ENCODE data around the gene BIRC3. TPM values are rescaled to one million over a fixed set of nuclear protein-coding genes. Genes with fewer than 3 reads are reported as not detected.
A peak's percentile ranks its signal among the peaks of the same experiment; 100 is the strongest.

The BIRC3 gene
- total and polyA plus RNA-seq, 7 donors, result 9.1 to 92.6 (median 18.4) TPM

DNA sequence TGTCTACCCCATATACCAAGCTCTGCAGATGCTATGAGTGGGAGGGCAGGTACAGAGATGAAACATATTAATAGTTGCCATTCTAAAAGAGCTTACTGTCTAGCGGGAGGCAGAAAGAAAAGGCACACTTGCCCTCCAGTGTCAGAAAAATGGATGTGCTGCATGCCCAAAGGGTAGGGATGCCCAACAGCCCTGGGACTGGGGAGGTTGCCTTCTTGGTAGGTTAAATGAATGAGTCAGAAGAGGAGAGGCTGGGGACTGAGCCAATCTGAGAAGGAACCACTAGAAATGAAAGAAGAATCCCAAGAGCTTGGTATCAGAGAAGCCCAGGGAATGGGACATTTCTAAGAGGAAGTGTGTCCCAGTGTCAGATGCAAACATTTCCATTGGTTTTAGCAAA, 1.2 kb downstream of the BIRC3 start:
- intact Hi-C loops (cut with DNase I), result no loop called here
- no peaks in the 10 kb centered on the region for H3K9me3 ChIP-seq
- H3K36me3 ChIP-seq, result no peaks in the 10 kb centered on the region
- peak overlapping the region; percentile 78 to 85 (median 83) for H3K27ac ChIP-seq
- no peak for DNase-seq
- WGBS, 2 donors, result 59 to 92% methylated on average over 1 of the region's 1 CpG
- H3K4me3 ChIP-seq, result peak overlapping the region in 3 of 4 donors; percentile 56 to 73 (median 70)
- no peaks in the 10 kb centered on the region for H3K27me3 ChIP-seq
- TF ChIP-seq, protein P1, sequence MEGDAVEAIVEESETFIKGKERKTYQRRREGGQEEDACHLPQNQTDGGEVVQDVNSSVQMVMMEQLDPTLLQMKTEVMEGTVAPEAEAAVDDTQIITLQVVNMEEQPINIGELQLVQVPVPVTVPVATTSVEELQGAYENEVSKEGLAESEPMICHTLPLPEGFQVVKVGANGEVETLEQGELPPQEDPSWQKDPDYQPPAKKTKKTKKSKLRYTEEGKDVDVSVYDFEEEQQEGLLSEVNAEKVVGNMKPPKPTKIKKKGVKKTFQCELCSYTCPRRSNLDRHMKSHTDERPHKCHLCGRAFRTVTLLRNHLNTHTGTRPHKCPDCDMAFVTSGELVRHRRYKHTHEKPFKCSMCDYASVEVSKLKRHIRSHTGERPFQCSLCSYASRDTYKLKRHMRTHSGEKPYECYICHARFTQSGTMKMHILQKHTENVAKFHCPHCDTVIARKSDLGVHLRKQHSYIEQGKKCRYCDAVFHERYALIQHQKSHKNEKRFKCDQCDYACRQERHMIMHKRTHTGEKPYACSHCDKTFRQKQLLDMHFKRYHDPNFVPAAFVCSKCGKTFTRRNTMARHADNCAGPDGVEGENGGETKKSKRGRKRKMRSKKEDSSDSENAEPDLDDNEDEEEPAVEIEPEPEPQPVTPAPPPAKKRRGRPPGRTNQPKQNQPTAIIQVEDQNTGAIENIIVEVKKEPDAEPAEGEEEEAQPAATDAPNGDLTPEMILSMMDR (IDR thresholded peaks at IDR 0.05), result no peak
- TF ChIP-seq EP300 (IDR thresholded peaks at IDR 0.05), result no peak
- TF ChIP-seq POLR2A (IDR thresholded peaks at IDR 0.05), result no peak
- TF ChIP-seq POLR2AphosphoS5 (IDR thresholded peaks at IDR 0.05), result peak in 1 of 4 donors; percentile 20
- H3K4me1 ChIP-seq, result peaks cover 0 to 50% (median 26%) of the 10 kb centered on the region in 4 donors

DNA sequence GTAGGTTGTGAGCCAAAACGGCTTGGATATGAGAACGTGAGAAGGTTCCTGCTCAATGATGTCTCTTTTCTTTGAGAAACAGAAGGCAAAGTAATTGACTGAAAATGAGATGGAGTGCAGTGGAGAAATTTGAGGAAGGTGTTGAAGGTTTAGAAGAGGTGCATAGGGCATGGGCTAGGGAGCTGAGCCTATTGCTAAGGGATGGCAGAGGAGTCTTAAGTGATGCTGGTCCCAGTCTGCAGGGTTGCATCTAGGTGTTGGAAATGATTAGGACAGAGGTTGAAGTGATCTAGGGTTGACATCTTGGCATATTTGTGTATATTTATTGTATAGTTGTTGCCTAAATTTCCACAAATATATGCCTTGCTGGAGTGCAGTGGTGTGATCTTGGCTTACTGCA, 2.3 kb downstream of the BIRC3 start:
- no peak overlapping the region for H3K4me3 ChIP-seq
- DNase-seq, result no peak
- no peaks in the 10 kb centered on the region for H3K9me3 ChIP-seq
- peaks cover 0 to 44% (median 23%) of the 10 kb centered on the region in 4 donors for H3K4me1 ChIP-seq
- 70 to 85% methylated on average over 2 of the region's 2 CpGs for WGBS, 2 donors
- no peaks in the 10 kb centered on the region for H3K27me3 ChIP-seq
- H3K36me3 ChIP-seq, result no peaks in the 10 kb centered on the region
- TF ChIP-seq POLR2A (IDR thresholded peaks at IDR 0.05) (no peak), EP300 (IDR thresholded peaks at IDR 0.05) (no peak), POLR2AphosphoS5 (IDR thresholded peaks at IDR 0.05) (no peak)
- TF ChIP-seq, protein P1 (IDR thresholded peaks at IDR 0.05), result no peak
- intact Hi-C loops (cut with DNase I), result no loop called here
- peak overlapping the region; percentile 70 to 85 (median 80) for H3K27ac ChIP-seq

DNA sequence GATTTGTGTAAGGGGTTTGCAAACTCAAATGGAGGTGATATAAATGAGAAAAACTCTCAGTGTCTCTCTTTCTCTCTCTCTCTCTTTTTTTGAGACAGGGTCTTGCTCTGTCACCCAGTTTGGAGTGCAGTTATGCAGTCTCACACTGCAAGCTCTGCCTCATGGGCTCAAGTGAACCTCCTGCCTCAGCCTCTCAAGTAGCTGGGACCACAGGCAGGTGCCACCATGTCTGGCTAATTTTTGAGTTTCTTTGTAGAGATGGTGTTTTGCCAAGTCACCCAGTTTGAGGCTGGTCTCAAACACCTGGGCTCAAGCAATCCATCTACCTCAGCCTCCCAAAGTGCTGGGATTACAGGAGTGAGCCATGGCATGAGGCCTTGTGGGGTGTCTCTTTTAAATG, 2.9 kb downstream of the BIRC3 start:
- H3K4me3 ChIP-seq, result peak overlapping the region in 2 of 4 donors; percentile 1 to 3
- TF ChIP-seq POLR2AphosphoS5 (IDR thresholded peaks at IDR 0.05) (no peak), POLR2A (IDR thresholded peaks at IDR 0.05) (no peak), EP300 (IDR thresholded peaks at IDR 0.05) (no peak)
- TF ChIP-seq, protein P1 (IDR thresholded peaks at IDR 0.05), result no peak
- no peak for DNase-seq
- no peaks in the 10 kb centered on the region for H3K36me3 ChIP-seq
- peaks cover 0 to 44% (median 23%) of the 10 kb centered on the region in 4 donors for H3K4me1 ChIP-seq
- intact Hi-C loops (cut with DNase I), result no loop called here
- H3K9me3 ChIP-seq, result no peaks in the 10 kb centered on the region
- H3K27me3 ChIP-seq, result no peaks in the 10 kb centered on the region
- H3K27ac ChIP-seq, result peak overlapping the region; percentile 70 to 85 (median 80)

DNA sequence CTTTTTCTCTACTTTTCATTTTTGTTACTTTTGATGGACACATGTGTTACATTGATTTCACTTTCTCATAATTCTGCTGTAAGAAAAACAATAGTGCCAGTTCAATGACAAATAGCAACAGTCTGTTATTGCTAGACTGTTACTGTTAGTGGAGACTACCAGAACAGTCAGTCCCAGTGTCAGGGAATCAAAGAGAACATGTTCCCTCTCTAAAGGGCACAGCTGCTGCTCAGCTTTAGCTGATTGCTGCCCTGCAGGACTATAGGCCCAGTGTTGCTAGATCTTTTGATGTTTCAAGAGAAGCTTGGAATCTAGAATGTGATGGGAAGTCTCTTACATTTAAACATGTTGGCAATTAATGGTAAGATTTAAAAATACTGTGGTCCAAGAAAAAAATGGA, 3.4 kb downstream of the BIRC3 start:
- intact Hi-C loops (cut with DNase I), result no loop called here
- peaks cover 0 to 44% (median 23%) of the 10 kb centered on the region in 4 donors for H3K4me1 ChIP-seq
- TF ChIP-seq POLR2AphosphoS5 (IDR thresholded peaks at IDR 0.05) (peak in 3 of 4 donors; percentile 21 to 60 (median 54)), EP300 (IDR thresholded peaks at IDR 0.05) (peak in 1 of 4 donors; percentile 34)
- TF ChIP-seq, protein P1 (IDR thresholded peaks at IDR 0.05), result no peak
- peak overlapping the region in 1 of 4 donors; percentile 3 for H3K4me3 ChIP-seq
- H3K27ac ChIP-seq, result peak overlapping the region; percentile 70 to 85 (median 80)
- H3K27me3 ChIP-seq, result no peaks in the 10 kb centered on the region
- no peak for DNase-seq
- peaks cover 0 to under 1% (median 0%) of the 10 kb centered on the region in 4 donors for H3K36me3 ChIP-seq
- H3K9me3 ChIP-seq, result no peaks in the 10 kb centered on the region

DNA sequence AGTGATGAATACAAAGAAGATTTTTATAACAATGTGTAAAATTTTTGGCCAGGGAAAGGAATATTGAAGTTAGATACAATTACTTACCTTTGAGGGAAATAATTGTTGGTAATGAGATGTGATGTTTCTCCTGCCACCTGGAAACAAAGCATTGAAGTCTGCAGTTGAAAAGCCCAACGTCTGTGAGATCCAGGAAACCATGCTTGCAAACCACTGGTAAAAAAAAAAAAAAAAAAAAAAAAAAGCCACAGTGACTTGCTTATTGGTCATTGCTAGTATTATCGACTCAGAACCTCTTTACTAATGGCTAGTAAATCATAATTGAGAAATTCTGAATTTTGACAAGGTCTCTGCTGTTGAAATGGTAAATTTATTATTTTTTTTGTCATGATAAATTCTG, 5.3 kb downstream of the BIRC3 start:
- H3K9me3 ChIP-seq, result no peaks in the 10 kb centered on the region
- H3K4me1 ChIP-seq, result peaks cover 0 to 31% (median 20%) of the 10 kb centered on the region in 4 donors
- H3K36me3 ChIP-seq, result peaks cover 0 to 19% (median 2%) of the 10 kb centered on the region in 4 donors
- no peak for TF ChIP-seq POLR2A (IDR thresholded peaks at IDR 0.05)
- TF ChIP-seq POLR2AphosphoS5 (IDR thresholded peaks at IDR 0.05), result no peak
- TF ChIP-seq, protein P1 (IDR thresholded peaks at IDR 0.05), result no peak
- no peak for TF ChIP-seq EP300 (IDR thresholded peaks at IDR 0.05)
- WGBS, 2 donors, result 48 to 73% methylated on average over 2 of the region's 2 CpGs
- no peaks in the 10 kb centered on the region for H3K27me3 ChIP-seq
- H3K4me3 ChIP-seq, result no peak overlapping the region
- DNase-seq, result no peak
- intact Hi-C loops (cut with DNase I), result no loop called here
- H3K27ac ChIP-seq, result peak overlapping the region in 1 of 4 donors; percentile 85

All from sigmoid colon (tissue), 7 donors.